MG63 (cell line): ENCODE data around the gene CDC123. TPM values are rescaled to one million over a fixed set of nuclear protein-coding genes. Genes with fewer than 3 reads are reported as not detected.
"Not testable (repeated sequence)": the region's sequence is repeated elsewhere in the genome, so short reads cannot be mapped to it uniquely, and the experiment has no call there.

Experiments
- DNase-seq: peaks from one replicate; pipeline ENCODE4 v3.0.0-alpha.2; 2020
- H3K27me3 ChIP-seq: fragments of 250-450 bp; sonication (Bioruptor Pico); 2 replicates; pipeline ENCODE4 v1.5.1; 2020; ENCODE audit warnings: mild to moderate bottlenecking, moderate library complexity
- H3K36me3 ChIP-seq: fragments of 250-450 bp; sonication (Bioruptor Pico); 2 replicates; pipeline ENCODE4 v1.5.1; 2020; ENCODE audit warnings: mild to moderate bottlenecking, moderate library complexity
- H3K4me3 ChIP-seq: fragments of 250-450 bp; sonication (Bioruptor Pico); 2 replicates; pipeline ENCODE4 v1.5.1; 2020; ENCODE audit warnings: mild to moderate bottlenecking, moderate library complexity
- H3K9me3 ChIP-seq: fragments of 250-450 bp; sonication (Bioruptor Pico); 2 replicates; pipeline ENCODE4 v1.5.1; 2020; ENCODE audit warnings: mild to moderate bottlenecking, moderate library complexity
- total RNA-seq: library from RNA; depleted of rRNA; stranded (reverse); fragments of >200 nt; shearing (Covaris generic); gene quantifications from 2 replicates; pipeline ENCODE4 v1.2.3, GENCODE V29; 2014; ENCODE audit warnings: low replicate concordance

The CDC123 gene
- total RNA-seq, 1 experiment from 2014 or later = 201 TPM

DNA sequence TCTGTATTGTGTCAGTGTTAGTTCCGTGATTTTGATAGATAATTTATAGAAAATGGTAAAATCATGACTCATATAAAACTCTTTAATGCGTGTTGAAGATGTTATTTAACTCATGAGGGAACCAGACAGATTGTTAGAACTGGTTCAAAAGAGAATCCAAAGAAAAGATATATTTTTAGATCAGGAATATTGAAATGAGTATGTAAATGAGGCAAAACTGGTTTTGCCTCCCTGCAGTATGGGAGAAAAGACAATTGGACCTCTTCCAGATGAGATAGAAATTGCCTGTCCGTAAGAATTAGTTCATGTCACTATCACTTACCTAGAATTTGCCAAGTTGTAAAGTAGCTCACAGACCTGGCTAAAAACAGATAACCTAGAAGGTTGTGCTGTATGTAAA, 17.6 kb downstream of the CDC123 start:
- Histone ChIP-seq H3K36me3 (peaks cover 78% of the 10 kb centered on the region), H3K27me3 (no peaks in the 10 kb centered on the region), H3K9me3 (no peaks in the 10 kb centered on the region), H3K4me3 (no peak overlapping the region)
- no peak for DNase-seq

DNA sequence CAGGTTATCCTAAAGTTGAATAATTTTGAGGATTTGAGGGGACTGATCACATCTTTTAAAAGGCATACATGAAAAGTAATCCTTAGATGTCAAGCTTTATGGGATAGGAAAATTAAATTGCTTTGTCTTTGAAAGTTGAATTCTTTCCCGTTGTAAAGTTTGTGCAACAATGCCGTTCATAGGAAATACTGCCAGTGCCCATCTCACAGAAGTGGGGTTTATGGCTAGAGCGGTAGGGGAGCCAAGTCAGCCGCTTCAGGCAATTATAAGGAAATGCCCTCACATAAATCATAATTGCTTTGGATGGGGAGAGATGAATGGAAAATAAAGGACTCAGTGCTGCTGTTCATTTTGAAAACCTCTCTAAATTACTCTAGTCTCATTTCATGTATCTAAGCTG, 18.1 kb downstream of the CDC123 start:
- Histone ChIP-seq H3K4me3 (no peak overlapping the region), H3K9me3 (no peaks in the 10 kb centered on the region; the same call in 1 of the 2 replicates), H3K27me3 (no peaks in the 10 kb centered on the region), H3K36me3 (peaks cover 79% of the 10 kb centered on the region)
- no peak for DNase-seq

DNA sequence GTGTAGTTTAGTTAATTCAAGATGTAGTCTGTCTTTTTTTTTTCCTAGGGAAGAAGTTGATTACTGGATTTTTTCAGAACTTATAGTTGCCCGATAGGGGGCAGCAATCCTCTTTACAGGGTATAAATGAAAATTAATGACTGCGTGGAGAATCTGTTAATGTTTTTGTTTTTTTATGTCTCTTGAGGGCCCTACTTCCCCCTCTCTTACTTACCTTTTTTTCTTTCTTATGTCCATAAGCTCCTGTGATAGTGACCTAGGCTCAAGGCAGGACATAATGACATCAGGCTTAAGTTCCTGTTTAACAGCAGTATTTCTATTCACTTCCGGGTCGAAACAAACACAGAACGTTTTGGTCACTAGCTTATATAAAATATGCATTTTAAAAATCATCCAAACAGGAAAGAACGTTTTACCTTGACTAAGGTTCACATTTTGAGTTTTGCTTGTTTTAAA, 18.8 kb downstream of the CDC123 start:
- Histone ChIP-seq H3K9me3 (peaks cover 2% of the 10 kb centered on the region; the same call in 1 of the 2 replicates), H3K36me3 (peaks cover 80% of the 10 kb centered on the region), H3K27me3 (no peaks in the 10 kb centered on the region), H3K4me3 (no peak overlapping the region)
- no peak for DNase-seq

DNA sequence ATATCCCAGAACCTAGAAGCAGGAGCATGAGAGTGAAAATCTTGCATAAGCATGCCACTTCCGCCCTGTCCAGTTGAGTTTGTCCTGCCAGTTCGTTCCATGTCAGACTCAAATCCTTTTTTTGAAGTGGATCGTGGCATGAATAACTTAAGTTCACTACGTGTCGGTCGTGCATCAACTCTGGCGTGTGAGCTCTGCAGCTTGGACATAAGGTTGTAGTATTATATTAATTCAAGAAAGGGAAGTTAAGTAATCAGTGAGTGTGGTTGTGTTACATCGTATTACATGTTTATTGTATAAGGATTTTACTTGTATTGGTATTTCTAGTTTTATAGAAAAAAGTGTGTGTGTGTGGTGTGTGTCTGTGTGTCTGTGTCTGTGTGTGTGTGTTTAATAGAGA, 23.0 kb downstream of the CDC123 start:
- peaks cover 75% of the 10 kb centered on the region for H3K36me3 ChIP-seq
- no peak for DNase-seq

DNA sequence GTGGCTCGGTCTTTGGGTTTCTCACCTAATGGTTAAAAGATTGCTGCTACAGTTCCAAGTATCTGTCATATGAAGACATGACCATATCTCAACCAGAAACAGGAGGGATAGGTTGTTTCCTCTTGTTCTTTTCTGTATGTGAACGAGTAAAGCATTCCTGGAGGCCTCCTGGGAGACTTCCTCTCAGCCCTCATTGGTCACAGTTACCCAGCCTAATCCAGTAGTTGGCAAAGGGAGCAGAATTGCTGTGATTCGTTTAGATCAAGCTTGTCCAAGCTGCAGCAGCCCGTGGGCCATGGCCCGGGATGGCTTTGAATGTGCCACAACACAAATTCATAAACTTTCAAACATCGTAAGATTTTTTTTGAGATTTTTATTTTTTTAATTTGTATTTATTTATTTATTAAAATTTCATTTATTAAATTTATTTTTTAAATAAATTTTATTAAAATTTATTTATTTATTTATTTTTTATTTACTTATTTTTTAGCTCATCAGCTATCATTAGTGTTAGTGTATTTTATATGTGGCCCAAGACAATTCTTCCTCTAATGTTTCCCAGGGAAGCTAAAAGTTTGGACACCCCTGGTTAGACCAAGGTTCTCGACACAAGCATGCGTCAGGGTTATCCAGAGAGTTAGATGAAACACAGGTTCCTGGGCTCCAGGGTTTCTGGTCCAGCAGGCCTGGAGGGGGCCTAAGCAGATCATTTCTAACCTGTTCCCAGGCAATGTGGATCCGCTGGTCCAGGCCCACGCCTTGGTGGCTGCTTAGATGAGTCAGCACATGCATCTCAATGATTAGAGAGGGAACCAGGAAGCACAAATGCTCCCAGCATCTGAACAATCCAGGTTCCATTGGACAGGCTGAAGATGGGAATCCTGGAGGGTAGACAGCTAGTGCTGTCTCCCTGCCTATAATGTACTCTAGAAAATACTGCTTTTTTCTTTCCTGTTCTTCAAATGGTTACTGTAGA, 25.6 kb downstream of the CDC123 start:
- peak; percentile 48 for DNase-seq
- no peak overlapping the region for H3K4me3 ChIP-seq
- H3K27me3 ChIP-seq = no peaks in the 10 kb centered on the region
- H3K9me3 ChIP-seq = peaks cover 7% of the 10 kb centered on the region
- peaks cover 73% of the 10 kb centered on the region for H3K36me3 ChIP-seq

More for the DNA sequence above, 23.0 kb downstream of the CDC123 start:
- Histone ChIP-seq H3K4me3 (no peak overlapping the region), H3K27me3 (no peaks in the 10 kb centered on the region), H3K9me3 (peaks cover 7% of the 10 kb centered on the region)

DNA sequence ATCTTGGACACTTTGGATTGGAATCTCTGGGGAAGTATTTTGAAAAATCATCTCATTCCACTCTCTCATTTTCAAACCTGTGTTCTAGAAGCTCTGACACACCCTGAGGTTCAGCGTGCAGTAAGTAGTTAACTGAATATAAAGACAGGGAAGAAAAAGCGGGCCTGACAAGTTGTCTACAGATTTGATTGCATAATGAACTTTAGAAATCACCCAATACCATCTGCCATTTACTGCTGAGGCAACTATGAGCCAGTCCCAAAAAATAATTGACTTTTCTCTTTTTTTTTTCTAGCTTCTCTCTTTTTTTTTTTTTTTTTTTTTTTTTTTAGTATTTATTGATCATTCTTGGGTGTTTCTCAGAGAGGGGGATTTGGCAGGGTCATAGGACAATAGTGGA, 29.5 kb downstream of the CDC123 start:
- DNase-seq = no peak
- Histone ChIP-seq H3K27me3 (no peaks in the 10 kb centered on the region), H3K36me3 (peaks cover 64% of the 10 kb centered on the region), H3K9me3 (peaks cover 3% of the 10 kb centered on the region; the same call in 1 of the 2 replicates), H3K4me3 (no peak overlapping the region)

DNA sequence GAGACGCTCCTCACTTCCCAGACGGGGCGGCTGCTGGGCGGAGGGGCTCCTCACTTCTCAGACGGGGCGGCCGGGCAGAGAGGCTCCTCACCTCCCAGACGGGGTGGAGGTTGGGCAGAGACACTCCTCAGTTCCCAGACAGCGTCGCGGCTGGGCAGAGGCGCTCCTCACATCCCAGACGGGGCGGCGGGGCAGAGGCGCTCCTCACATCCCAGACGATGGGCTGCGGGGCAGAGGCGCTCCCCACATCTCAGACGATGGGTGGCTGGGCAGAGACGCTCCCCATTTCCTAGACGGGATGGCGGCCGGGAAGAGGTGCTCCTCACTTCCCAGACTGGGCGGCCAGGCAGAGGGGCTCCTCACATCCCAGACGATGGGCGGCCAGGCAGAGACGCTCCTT, 30.4 kb downstream of the CDC123 start:
- not testable (repeated sequence) for H3K9me3 ChIP-seq, H3K4me3 ChIP-seq, DNase-seq, H3K27me3 ChIP-seq
- H3K36me3 ChIP-seq = peaks cover 62% of the 10 kb centered on the region

DNA sequence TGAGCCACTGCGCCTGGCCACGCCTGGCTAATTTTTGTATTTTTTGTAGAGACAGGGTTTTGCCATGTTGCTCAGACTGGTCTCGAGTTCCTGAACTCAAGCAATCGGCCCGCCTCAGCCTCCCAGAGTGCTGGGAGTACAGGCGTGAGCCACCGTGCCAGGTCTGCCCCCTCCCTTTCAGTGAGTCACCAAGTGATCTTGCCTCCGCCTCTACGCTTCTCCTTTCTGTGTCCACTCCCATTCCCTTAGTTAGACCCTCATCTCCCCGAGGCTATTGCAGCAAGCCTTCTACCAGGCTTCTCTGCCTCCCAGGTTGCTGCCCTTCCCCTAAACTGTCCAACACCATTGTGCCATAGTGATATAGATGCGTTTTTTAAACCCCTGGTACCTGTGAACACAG, 32.9 kb downstream of the CDC123 start:
- no peaks in the 10 kb centered on the region for H3K9me3 ChIP-seq
- DNase-seq = peak; percentile 12
- no peak overlapping the region for H3K4me3 ChIP-seq
- no peaks in the 10 kb centered on the region for H3K27me3 ChIP-seq
- H3K36me3 ChIP-seq = peaks cover 60% of the 10 kb centered on the region

DNA sequence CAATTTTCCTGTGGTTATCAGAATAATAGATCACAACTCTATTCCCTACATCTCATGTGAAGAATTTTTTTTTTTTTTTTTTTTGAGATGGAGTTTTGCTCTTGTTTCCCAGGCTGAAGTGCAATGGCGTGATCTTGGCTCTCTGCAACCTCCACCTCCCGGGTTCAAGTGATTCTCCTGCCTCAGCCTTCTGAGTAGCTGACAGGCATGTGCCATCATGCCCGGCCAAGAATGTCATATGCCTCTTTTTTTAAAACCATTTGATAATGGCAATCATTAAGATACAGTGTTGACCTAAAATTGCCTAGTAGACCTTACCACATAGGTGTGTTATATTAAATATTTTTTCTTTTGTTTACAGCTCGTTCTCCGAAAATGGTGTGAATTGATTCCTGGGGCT, 38.7 kb downstream of the CDC123 start:
- DNase-seq, H3K27me3 ChIP-seq, H3K4me3 ChIP-seq, H3K9me3 ChIP-seq: not testable (repeated sequence)
- peaks cover 78% of the 10 kb centered on the region for H3K36me3 ChIP-seq

DNA sequence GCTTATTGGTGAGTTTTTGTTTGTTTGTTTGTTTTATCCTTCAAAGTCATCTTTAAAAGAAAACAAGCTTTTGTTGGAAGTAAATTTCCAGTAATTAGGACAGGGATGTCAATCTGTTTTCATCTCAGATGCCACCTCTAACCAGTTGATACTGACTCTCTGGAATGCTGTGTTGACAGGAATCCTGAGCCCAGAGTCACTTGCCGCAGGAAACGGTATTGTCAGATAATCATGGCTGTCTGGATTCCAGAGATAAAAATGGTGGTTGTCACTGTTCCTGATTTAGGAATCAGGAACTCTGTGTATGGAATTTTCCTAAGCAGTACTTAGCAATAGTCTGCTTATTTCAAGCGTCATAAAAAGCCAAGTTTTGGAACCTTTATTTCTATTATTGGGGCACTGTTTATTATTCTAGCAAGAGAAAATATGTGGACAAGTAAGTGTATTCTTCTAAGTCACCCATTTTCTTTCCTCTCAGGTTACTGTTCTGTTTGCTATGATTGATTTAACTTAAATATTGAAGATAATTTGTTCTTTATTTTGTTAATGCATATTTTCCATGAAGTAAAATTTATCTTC, 39.2 kb downstream of the CDC123 start:
- DNase-seq = no peak
- Histone ChIP-seq H3K9me3 (no peaks in the 10 kb centered on the region), H3K4me3 (no peak overlapping the region), H3K27me3 (no peaks in the 10 kb centered on the region), H3K36me3 (peaks cover 78% of the 10 kb centered on the region)

DNA sequence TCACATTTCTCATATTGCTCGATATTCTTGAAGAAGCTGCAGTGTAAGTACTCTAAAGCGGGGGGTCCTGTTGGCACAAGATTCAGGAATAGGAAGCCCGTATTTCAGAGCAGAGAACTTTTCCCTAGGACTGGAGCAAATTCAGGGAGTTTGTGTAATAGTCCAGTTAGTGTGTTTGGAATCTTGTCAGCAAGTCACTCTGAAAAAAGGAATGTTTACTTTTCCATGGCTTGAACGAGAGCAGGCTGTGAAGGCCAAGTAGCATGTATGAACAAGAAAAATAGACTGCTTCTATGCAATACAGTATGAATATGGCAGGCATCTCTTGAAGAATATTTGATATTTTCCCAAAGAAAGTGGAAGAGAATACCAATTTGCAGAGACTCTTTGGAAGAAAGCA, 39.8 kb downstream of the CDC123 start:
- Histone ChIP-seq H3K27me3 (no peaks in the 10 kb centered on the region), H3K4me3 (no peak overlapping the region), H3K36me3 (peaks cover 76% of the 10 kb centered on the region), H3K9me3 (no peaks in the 10 kb centered on the region)
- no peak for DNase-seq

DNA sequence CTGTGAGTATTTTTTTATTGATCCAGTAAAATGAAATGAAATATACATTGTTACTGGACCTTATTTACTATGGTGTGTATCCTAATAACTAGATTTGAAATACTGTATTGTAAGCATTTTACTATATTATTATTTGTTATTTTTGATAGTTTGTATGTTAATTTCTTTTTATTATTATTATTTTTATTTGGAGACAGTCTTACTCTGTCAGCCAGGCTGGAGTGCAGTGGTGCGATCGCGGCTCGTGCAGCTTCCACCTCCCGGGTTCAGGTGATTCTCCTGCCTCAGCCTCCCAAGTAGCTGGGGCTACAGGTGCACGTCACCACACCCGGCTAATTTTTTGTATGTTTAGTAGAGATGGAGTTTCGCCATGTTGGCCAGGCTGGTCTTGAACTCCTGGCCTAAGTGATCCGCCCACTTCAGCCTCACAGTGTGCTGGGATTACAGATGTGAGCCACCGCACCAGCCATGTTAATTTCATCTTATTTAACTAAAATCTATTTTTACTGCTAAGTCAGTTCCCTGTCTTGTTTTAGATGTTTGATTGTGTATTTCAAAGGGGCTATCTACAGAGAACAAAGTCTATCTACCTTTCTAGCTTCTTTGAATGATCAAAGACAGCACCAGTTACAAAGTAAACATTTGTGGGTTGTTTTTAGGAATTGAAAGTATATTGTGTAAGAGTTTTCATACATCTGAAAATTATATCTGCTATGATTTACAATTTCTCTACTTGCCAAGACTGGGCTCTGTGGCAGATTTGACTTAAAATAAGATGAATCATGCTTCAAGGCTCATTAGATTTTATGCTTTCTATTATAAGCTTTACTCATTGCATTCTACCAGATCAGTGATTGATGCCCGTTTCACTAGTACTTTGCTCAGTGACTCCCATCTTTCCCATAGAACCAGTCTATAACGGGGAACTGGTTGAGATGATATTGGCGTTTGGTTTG, 41.6 kb downstream of the CDC123 start:
- DNase-seq = no peak
- Histone ChIP-seq H3K36me3 (peaks cover 77% of the 10 kb centered on the region), H3K4me3 (no peak overlapping the region), H3K9me3 (no peaks in the 10 kb centered on the region), H3K27me3 (no peaks in the 10 kb centered on the region)

DNA sequence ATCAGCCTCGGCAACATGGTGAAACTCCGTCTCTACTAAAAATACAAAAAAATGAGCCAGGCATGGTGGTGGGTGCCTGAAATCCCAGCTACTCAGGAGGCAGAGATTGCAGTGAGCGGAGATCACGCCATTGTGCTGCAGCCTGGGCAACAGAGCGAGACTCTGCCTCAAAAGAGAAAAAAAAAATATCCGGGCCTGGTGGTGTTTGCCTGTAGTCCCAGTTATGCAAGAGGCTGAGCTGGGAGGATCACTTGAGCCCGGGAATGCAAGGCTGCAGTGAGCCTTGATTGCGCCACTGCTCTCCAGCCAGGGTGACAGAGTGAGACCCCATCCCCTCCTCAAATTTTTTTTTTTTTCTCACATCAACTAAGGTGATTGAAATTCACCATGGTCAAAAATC, 42.8 kb downstream of the CDC123 start:
- no peak for DNase-seq
- Histone ChIP-seq H3K36me3 (peaks cover 74% of the 10 kb centered on the region), H3K4me3 (no peak overlapping the region), H3K9me3 (no peaks in the 10 kb centered on the region), H3K27me3 (no peaks in the 10 kb centered on the region)

DNA sequence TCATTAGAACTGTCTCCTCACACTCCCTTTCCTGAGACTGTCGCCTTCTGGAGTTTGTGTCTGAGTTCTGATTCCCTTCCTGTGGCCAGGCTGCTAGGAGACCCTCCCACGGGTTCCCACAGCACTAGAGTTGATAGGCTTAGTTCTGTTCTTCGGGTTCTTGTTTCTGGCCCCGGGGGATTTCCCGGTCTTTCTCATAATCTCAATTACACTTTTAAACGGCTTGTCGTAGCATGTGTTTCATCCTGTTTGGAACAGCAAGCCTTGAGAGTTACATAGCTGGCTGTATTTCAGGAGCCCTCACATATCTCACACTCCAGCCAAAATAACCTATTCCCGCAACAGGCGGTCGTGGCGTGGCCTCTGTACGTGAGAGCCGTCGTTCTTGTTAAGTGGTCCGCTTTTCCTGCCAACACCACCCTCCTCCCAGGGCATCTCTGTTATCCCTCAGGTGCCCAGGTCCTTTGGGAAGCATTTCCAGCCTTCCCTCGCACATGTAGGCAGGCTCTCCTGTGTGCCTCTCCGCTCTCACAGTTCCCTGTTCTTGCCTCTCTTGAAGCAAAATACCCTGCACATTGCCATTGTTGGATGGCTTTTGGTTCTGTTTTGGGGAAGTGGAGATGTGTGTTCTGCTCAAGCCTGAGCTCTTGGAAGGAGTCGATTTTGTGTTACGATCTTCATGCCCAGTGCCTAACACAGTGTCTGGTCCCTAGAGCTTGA, 46.0 kb downstream of the CDC123 start:
- DNase-seq = no peak
- Histone ChIP-seq H3K27me3 (no peaks in the 10 kb centered on the region), H3K36me3 (peaks cover 53% of the 10 kb centered on the region), H3K9me3 (no peaks in the 10 kb centered on the region), H3K4me3 (no peak overlapping the region)

DNA sequence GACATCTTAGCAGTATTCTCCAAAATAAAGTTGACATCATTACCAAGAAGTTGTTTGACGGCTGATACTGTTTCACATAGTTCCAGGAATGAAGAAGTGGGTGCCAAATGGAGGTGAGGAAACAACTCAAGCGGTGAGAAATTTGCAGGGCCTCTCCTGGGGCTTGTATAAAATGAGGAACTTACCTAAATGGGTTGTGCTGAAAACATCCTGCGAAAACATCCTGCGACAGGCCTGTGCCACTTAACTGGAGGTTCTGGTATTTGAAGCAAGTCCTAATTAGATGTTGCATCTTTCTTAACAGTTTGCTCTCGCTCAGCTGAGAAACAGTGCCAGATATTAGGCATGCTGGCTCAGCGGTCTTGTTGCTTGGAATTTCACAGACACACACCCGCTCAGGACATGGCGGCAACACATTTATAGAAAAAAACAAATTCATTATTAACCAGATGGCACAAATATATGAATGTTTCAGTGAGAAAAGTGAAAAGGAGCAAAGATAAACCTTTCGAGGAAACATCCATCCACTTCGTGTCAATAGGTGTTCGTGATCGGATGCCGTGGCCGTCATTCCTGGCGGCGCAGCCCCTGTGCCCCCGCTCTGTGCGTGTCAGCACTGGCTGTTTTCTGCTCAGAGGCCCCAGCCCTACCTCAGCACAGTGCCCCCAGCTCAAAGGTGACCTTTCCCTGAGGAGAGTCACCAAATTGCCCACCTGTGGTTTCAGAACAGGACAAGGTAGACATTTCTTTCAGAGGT, 48.1 kb downstream of the CDC123 start:
- no peak for DNase-seq
- no peak overlapping the region for H3K4me3 ChIP-seq
- H3K36me3 ChIP-seq = peaks cover 36% of the 10 kb centered on the region
- H3K9me3 ChIP-seq = no peaks in the 10 kb centered on the region
- no peaks in the 10 kb centered on the region for H3K27me3 ChIP-seq
